OCI-LY7 (cell line): ENCODE measurements around the gene DNAJB14.

Experiments used
- CTCF ChIP-seq: fragments of 200-600 bp; sonication (generic); conservative IDR thresholded peaks from 2 replicates; pipeline ENCODE4 v1.5.1; 2014; ENCODE audit warnings: mild to moderate bottlenecking, antibody characterized with exemption, low read length, moderate library complexity, mixed read lengths
- EZH2phosphoT487 ChIP-seq: fragments of 200-600 bp; sonication (generic); IDR thresholded peaks from 2 replicates; pipeline ENCODE4 v1.6.1; 2018; ENCODE audit warnings: low read depth, borderline replicate concordance, mild to moderate bottlenecking, mixed run types, antibody characterized with exemption, low read length, moderate library complexity, mixed read lengths

DNA sequence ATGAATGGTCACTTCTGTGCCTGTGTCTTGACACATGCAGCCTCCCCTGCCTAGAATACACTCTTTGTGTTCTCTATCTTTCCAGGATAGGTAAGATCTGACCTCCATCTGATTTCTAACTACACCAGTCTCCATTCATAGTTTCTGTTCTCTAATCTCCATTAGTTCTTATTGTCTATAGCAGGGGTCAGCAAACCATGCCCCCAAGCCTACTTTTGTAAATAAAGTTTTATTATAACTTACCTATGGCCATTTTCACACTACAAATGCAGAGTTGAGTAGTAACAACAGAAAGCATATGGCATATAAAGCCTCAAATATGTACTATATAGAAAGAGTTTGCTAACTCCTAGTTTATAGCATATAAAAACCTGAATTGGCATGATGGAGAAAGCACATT is 41.3 kb upstream of the DNAJB14 start:
- TF ChIP-seq CTCF (no peak), EZH2phosphoT487 (no peak)
